ENCODE data around the gene STRADB.

- TF ChIP-seq POLR2A (IDR thresholded peaks at IDR 0.05) (no peak), CTCF (IDR thresholded peaks at IDR 0.05 in 4 of 5, conservative IDR thresholded peaks at IDR 0.05 in 1 of 5) (no peak)
These were observed 13.0 kb downstream of the STRADB start for GRCh38 chr2:201464547-201464946.

Data from gastrocnemius medialis (tissue), 4 donors.